H1 (cell line): Measurements from ENCODE around the gene CELF5. TPM values are rescaled to one million over a fixed set of nuclear protein-coding genes. Genes with fewer than 3 reads are reported as not detected.

Source experiments
- CTCF ChIA-PET: fragments of 300-600 bp; sonication (Branson Sonifier 250); formaldehyde crosslinking; loops from one replicate; lab custom pipeline; 2021; ENCODE audit not compliant: partially characterized antibody; lab: Charles Lee
- POLR2A ChIA-PET: fragments of 300-600 bp; sonication (Branson Sonifier 250); formaldehyde crosslinking; loops from one replicate; lab custom pipeline; 2021; ENCODE audit warnings: inconsistent platforms; ENCODE audit not compliant: partially characterized antibody; lab: Charles Lee
- DNase-seq, 2 experiments: peaks; one replicate each; pipeline versions ENCODE4 v3.0.0 to v3.0.0-alpha.2; 2010 to 2022; ENCODE audit warnings: low spot score in 2 of 2, low read depth in 1 of 2, mixed read lengths in 1 of 2
- FAIRE-seq: peaks from 2 replicates; lab custom pipeline; 2011; peaks lifted over from hg19 to GRCh38; lab: Jason Lieb, UNC
- H2AFZ ChIP-seq: 2 replicates; pipeline ENCODE4 v1.8.1; 2012; ENCODE audit warnings: low read length, inconsistent platforms
- H2AK5ac ChIP-seq: 2 replicates; pipeline ENCODE4 v1.6.1; 2013; ENCODE audit warnings: low read depth, low read length
- H2BK120ac ChIP-seq: replicated peaks from 2 replicates; pipeline ENCODE3; 2013; ENCODE audit warnings: low read depth, low read length, inconsistent platforms
- H2BK12ac ChIP-seq: 2 replicates; pipeline ENCODE4 v1.6.1; 2013; ENCODE audit warnings: low read depth, low read length
- H2BK15ac ChIP-seq: 2 replicates; pipeline ENCODE4 v1.6.1; 2013; ENCODE audit warnings: low read length
- H2BK20ac ChIP-seq: 2 replicates; pipeline ENCODE4 v1.6.1; 2013; ENCODE audit warnings: low read length
- H2BK5ac ChIP-seq: 2 replicates; pipeline ENCODE4 v1.6.1; 2013; ENCODE audit warnings: low read depth, low read length
- H3K14ac ChIP-seq: 2 replicates; pipeline ENCODE4 v1.6.1; 2013; ENCODE audit warnings: inconsistent platforms; ENCODE audit not compliant: insufficient read length
- H3K18ac ChIP-seq: 2 replicates; pipeline ENCODE4 v1.6.1; 2013; ENCODE audit warnings: low read length; ENCODE audit errors: extremely low read depth
- H3K23ac ChIP-seq: 2 replicates; pipeline ENCODE4 v1.6.1; 2013; ENCODE audit warnings: inconsistent platforms; ENCODE audit not compliant: insufficient read length
- H3K23me2 ChIP-seq: 2 replicates; pipeline ENCODE4 v1.6.1; 2013; ENCODE audit warnings: low read depth, low read length
- H3K27ac ChIP-seq: 2 replicates; pipeline ENCODE4 v1.6.1; 2011; ENCODE audit warnings: low read depth, low read length, inconsistent platforms
- H3K27me3 ChIP-seq, 4 experiments: replicated peaks in 1 of 4; 1 replicate in 1 of 4; 2 replicates in 3 of 4; pipeline versions ENCODE4 v1.6.1 to v1.8.1; 2011 to 2013; ENCODE audit warnings: low read length in 3 of 4, mild to moderate bottlenecking in 3 of 4, inconsistent platforms in 2 of 4, mixed read lengths in 2 of 4, moderate library complexity in 1 of 4; ENCODE audit not compliant: control insufficient read depth in 3 of 4, insufficient read depth in 3 of 4; ENCODE audit errors: extremely low read depth in 1 of 4
- H3K36me3 ChIP-seq, 4 experiments: 2 replicates each; pipeline versions ENCODE4 v1.6.1 to v1.8.1; 2011 to 2013; ENCODE audit warnings: mild to moderate bottlenecking in 4 of 4, low read length in 3 of 4, moderate library complexity in 2 of 4, control low read depth in 1 of 4, inconsistent platforms in 1 of 4; ENCODE audit not compliant: insufficient read depth in 4 of 4, control insufficient read depth in 2 of 4
- H3K4ac ChIP-seq: replicated peaks from 2 replicates; pipeline ENCODE3; 2013; ENCODE audit warnings: low read length, low read depth, mixed read lengths, inconsistent platforms; ENCODE audit not compliant: insufficient read length
- H3K4me1 ChIP-seq, 4 experiments: replicated peaks in 1 of 4; 1 replicate in 1 of 4; 2 replicates in 3 of 4; pipeline versions ENCODE4 v1.6.1 to v1.8.1; 2011 to 2013; ENCODE audit warnings: low read length in 3 of 4, inconsistent platforms in 2 of 4, mixed read lengths in 1 of 4; ENCODE audit not compliant: insufficient read depth in 4 of 4, control insufficient read depth in 3 of 4
- H3K4me2 ChIP-seq, 2 experiments: 2 replicates each; pipeline versions ENCODE4 v1.6.1 to v1.8.1; 2011 to 2013; ENCODE audit warnings: low read depth in 2 of 2, low read length in 2 of 2, control low read depth in 1 of 2, inconsistent platforms in 1 of 2, mild to moderate bottlenecking in 1 of 2; ENCODE audit not compliant: insufficient read depth in 1 of 2
- H3K4me3 ChIP-seq, 4 experiments: fragments of 200-600, 300-600 bp in 1 of 4; sonication (generic), shearing (Covaris generic), sonication (Bioruptor Twin) in 1 of 4; 2 replicates each; pipeline versions ENCODE4 v1.5.1 to v1.8.1; 2011 to 2016; ENCODE audit warnings: low read length in 4 of 4, low read depth in 3 of 4, control low read depth in 2 of 4, inconsistent platforms in 2 of 4, mild to moderate bottlenecking in 2 of 4, mixed read lengths in 1 of 4, moderate library complexity in 1 of 4; ENCODE audit not compliant: insufficient read depth in 2 of 4; ENCODE audit errors: extremely low read depth in 1 of 4
- H3K56ac ChIP-seq: replicated peaks from 2 replicates; pipeline ENCODE3; 2013; ENCODE audit warnings: low read depth, mild to moderate bottlenecking, mixed read lengths, low read length, inconsistent platforms; ENCODE audit not compliant: insufficient read length
- H3K79me1 ChIP-seq: 2 replicates; pipeline ENCODE4 v1.6.1; 2013; ENCODE audit warnings: low read depth, low read length, control low read depth
- H3K79me2 ChIP-seq, 2 experiments: 2 replicates each; pipeline versions ENCODE4 v1.6.1 to v1.8.1; 2012 to 2013; ENCODE audit warnings: low read length in 2 of 2, mild to moderate bottlenecking in 2 of 2, inconsistent platforms in 1 of 2; ENCODE audit not compliant: insufficient read depth in 2 of 2, control insufficient read depth in 1 of 2
- H3K9ac ChIP-seq, 4 experiments: replicated peaks in 1 of 4; 1 replicate in 1 of 4; 2 replicates in 3 of 4; pipeline versions ENCODE4 v1.6.1 to v1.8.1; 2011 to 2013; ENCODE audit warnings: low read depth in 3 of 4, low read length in 3 of 4, control low read depth in 2 of 4, mild to moderate bottlenecking in 2 of 4, moderate library complexity in 2 of 4, inconsistent platforms in 1 of 4; ENCODE audit errors: extremely low read depth in 1 of 4
- H3K9me3 ChIP-seq, 2 experiments: 2 replicates each; pipeline versions ENCODE4 v1.6.1 to v1.8.1; 2012 to 2013; ENCODE audit warnings: mild to moderate bottlenecking in 2 of 2, moderate library complexity in 2 of 2, control low read depth in 1 of 2, inconsistent platforms in 1 of 2, low read depth in 1 of 2, low read length in 1 of 2, mixed read lengths in 1 of 2; ENCODE audit not compliant: insufficient read depth in 2 of 2
- H4K20me1 ChIP-seq, 2 experiments: replicated peaks in 1 of 2; 2 replicates each; pipeline versions ENCODE3 to v1.8.1; 2011 to 2013; ENCODE audit warnings: inconsistent platforms in 2 of 2, low read length in 2 of 2, mild to moderate bottlenecking in 1 of 2; ENCODE audit not compliant: insufficient read depth in 2 of 2, control insufficient read depth in 1 of 2
- H4K5ac ChIP-seq: 2 replicates; pipeline ENCODE4 v1.6.1; 2013; ENCODE audit warnings: low read length, low read depth, mixed read lengths, inconsistent platforms; ENCODE audit not compliant: insufficient read length
- H4K8ac ChIP-seq: 2 replicates; pipeline ENCODE4 v1.8.0; 2013; ENCODE audit warnings: mild to moderate bottlenecking, moderate library complexity, low read length, inconsistent platforms; ENCODE audit not compliant: insufficient read depth; ENCODE audit errors: extremely low read depth
- H4K91ac ChIP-seq: replicated peaks from 2 replicates; pipeline ENCODE3; 2013; ENCODE audit warnings: low read length, mixed read lengths, inconsistent platforms; ENCODE audit not compliant: insufficient read length
- JUN ChIP-seq: IDR thresholded peaks from 2 replicates; pipeline ENCODE4 v1.6.1; 2011; ENCODE audit warnings: low read depth, mild to moderate bottlenecking, improper control_type of control experiment, low read length
- JUND ChIP-seq: IDR thresholded peaks from 2 replicates; pipeline ENCODE4 v1.6.1; 2011; ENCODE audit warnings: mild to moderate bottlenecking, improper control_type of control experiment, low read length
- KDM1A ChIP-seq: fragments of 200-600, 300-600 bp; sonication (generic); IDR thresholded peaks from 2 replicates; pipeline ENCODE4 v1.7.1; 2016; ENCODE audit warnings: mild to moderate bottlenecking, low read length, borderline replicate concordance
- KDM5A ChIP-seq: fragments of 200-600 bp; IDR thresholded peaks from 2 replicates; pipeline ENCODE4 v1.7.1; 2012; ENCODE audit warnings: mild to moderate bottlenecking, low read length, inconsistent platforms, mixed read lengths
- NANOG ChIP-seq: IDR thresholded peaks from 2 replicates; pipeline ENCODE4 v1.6.1; 2011; ENCODE audit warnings: low read length, low read depth, mild to moderate bottlenecking, inconsistent platforms; ENCODE audit not compliant: insufficient read depth, poor library complexity, severe bottlenecking
- SP4 ChIP-seq: IDR thresholded peaks from 2 replicates; pipeline ENCODE4 v1.6.1; 2012; ENCODE audit warnings: low read length, inconsistent platforms
- WGBS, 2 experiments: shearing (Covaris generic) in 1 of 2; methylation state at CpG; one replicate each; pipeline versions ENCODE4 v1.1.6 to v1.1.7; 2013 to 2015; ENCODE audit warnings: low lambda C conversion rate in 2 of 2, mixed read lengths in 2 of 2, inconsistent platforms in 1 of 2, low coverage in 1 of 2, missing lambda C conversion rate in 1 of 2; ENCODE audit not compliant: insufficient replicate concordance in 2 of 2, insufficient coverage in 1 of 2, insufficient read length in 1 of 2; ENCODE audit errors: extremely low coverage in 1 of 2, missing lambda C conversion rate in 1 of 2; 5-methylcytosine and 5-hydroxymethylcytosine counted together
- polyA plus RNA-seq, 7 experiments: library from polyadenylated mRNA; depleted of rRNA in 3 of 7; stranded (reverse) in 5 of 7; unstranded in 2 of 7; fragments of >200 nt in 5 of 7; fragments of 200-250 nt in 2 of 7; gene quantifications; 1 replicate in 5 of 7; 2 replicates in 1 of 7; 4 replicates in 1 of 7; pipeline versions ENCODE4 v1.2.1 to v1.2.3, GENCODE V29; 2011 to 2013; ENCODE audit warnings: missing spikeins in 2 of 7, mixed read lengths in 2 of 7
- total RNA-seq: library from RNA; stranded (reverse); fragmentation: NEBNext Ultra II Directional; extraction: Animal tissue kit (Norgen Biotek cat#: 25700); gene quantifications from 2 replicates; pipeline ENCODE4 v1.2.1, GENCODE V29; 2021

CELF5 gene
- total and polyA plus RNA-seq, 2 of the 8 experiments (the other 6 are each of a cell fraction or from before 2014, with no cell fraction given) = 9.8 to 15.0 TPM

DNA sequence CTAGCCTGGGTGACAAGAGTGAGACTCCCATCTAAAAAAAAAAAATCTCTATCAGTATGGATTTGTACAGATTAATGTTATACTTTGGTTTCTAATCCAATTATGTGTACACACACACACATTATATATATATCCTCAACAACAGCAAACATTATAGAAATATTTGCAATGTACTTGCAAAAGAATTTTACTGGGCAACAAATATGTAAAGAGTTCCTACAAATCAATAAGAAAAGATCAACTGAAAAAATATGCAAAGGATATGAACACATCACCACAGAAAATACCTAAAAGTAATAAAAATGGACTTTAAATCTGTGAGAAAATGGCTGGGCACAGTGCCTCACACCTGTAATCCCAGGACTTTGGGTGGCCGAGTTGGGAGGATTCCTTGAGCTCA lies 101.0 kb downstream of the CELF5 start:
- ChIA-PET POLR2A (no interaction called here), CTCF (interaction anchor here (0.7 to 6.3 kb wide), 18 partner anchors 12 to 192 kb away, joined by 3 to 45 read pairs (median 4); partner anchors contain the start of gene SMIM44)
- no peak overlapping the region for H2BK15ac ChIP-seq
- H3K9me3 ChIP-seq = no peaks in the 10 kb centered on the region
- H4K5ac ChIP-seq = no peak overlapping the region
- no peak for FAIRE-seq
- TF ChIP-seq JUN (no peak), NANOG (no peak), KDM5A (no peak), KDM1A (peak; percentile 72), SP4 (no peak), JUND (no peak)
- no peak for DNase-seq
- no peak overlapping the region for H3K4ac ChIP-seq
- H4K20me1 ChIP-seq = peaks cover 0 to 8% of the 10 kb centered on the region in 2 experiments
- no peaks in the 10 kb centered on the region for H3K79me1 ChIP-seq
- no peak overlapping the region for H3K4me3 ChIP-seq
- H4K91ac ChIP-seq = no peak overlapping the region
- H4K8ac ChIP-seq = no peak overlapping the region
- H3K27ac ChIP-seq = no peak overlapping the region
- H3K23ac ChIP-seq = no peak overlapping the region
- no peaks in the 10 kb centered on the region; a peak in 1 of 7 replicates for H3K27me3 ChIP-seq
- H2BK20ac ChIP-seq = no peak overlapping the region
- H3K36me3 ChIP-seq = no peaks in the 10 kb centered on the region
- H3K23me2 ChIP-seq = peaks cover 11% of the 10 kb centered on the region; the same call in 1 of the 2 replicates
- no peak overlapping the region for H2AFZ ChIP-seq
- WGBS, 2 experiments = 87% methylated on average over 1 of the region's 1 CpG; no CpG with 5 or more reads in 1 of the 2 experiments
- H3K4me1 ChIP-seq = no peaks in the 10 kb centered on the region
- H2BK120ac ChIP-seq = no peak overlapping the region
- no peak overlapping the region for H2BK12ac ChIP-seq
- no peak overlapping the region for H3K4me2 ChIP-seq
- no peak overlapping the region for H3K14ac ChIP-seq
- no peak overlapping the region for H3K9ac ChIP-seq
- no peak overlapping the region for H3K18ac ChIP-seq
- H3K56ac ChIP-seq = no peak overlapping the region
- no peak overlapping the region for H2BK5ac ChIP-seq
- H3K79me2 ChIP-seq = no peaks in the 10 kb centered on the region
- H2AK5ac ChIP-seq = no peak overlapping the region
